Endothelial cell of umbilical vein (primary cell): ENCODE measurements around the gene CTNND2. TPM values are rescaled to one million over a fixed set of nuclear protein-coding genes. Genes with fewer than 3 reads are reported as not detected.

Source experiments
- BruUV-seq: library from RNA; stranded (reverse); fragments of 400-500 nt; replicated peaks from 2 replicates; lab custom pipeline; 2021; lab: Mats Ljungman, UMichigan
- CTCF ChIA-PET: fragments of 300-600, 350-600 bp; sonication (Branson Sonifier 250); formaldehyde crosslinking; loops from one replicate; lab custom pipeline; 2021; ENCODE audit warnings: antibody characterized with exemption, inconsistent platforms; lab: Charles Lee
- POLR2A ChIA-PET: fragments of 300-600, 350-600 bp; sonication (Branson Sonifier 250); formaldehyde crosslinking; loops from one replicate; lab custom pipeline; 2021; ENCODE audit warnings: antibody characterized with exemption, inconsistent platforms; lab: Charles Lee
- DNase-seq: peaks from one replicate; pipeline ENCODE4 v3.0.0-alpha.2; 2011; ENCODE audit warnings: low read depth, low spot score
- FAIRE-seq: peaks from 2 replicates; lab custom pipeline; 2011; peaks lifted over from hg19 to GRCh38; lab: Jason Lieb, UNC
- H2AFZ ChIP-seq: 2 replicates; pipeline ENCODE4 v1.6.0; 2012; ENCODE audit warnings: low read depth, low read length, control low read depth, inconsistent platforms
- H3K27ac ChIP-seq: 2 replicates; pipeline ENCODE4 v1.5.1; 2011; ENCODE audit warnings: low read depth, mild to moderate bottlenecking, control low read depth, low read length, moderate library complexity; ENCODE audit not compliant: insufficient read depth
- H3K27me3 ChIP-seq, 2 experiments: 2 replicates each; pipeline versions ENCODE4 v1.6.0 to v1.6.1; 2011; ENCODE audit warnings: low read length in 2 of 2, mixed read lengths in 1 of 2; ENCODE audit not compliant: control insufficient read depth in 2 of 2, insufficient read depth in 2 of 2
- H3K36me3 ChIP-seq, 2 experiments: 2 replicates in 1 of 2; 3 replicates in 1 of 2; pipeline ENCODE4 v1.5.1; 2011; ENCODE audit warnings: low read length in 2 of 2, mild to moderate bottlenecking in 1 of 2, moderate library complexity in 1 of 2; ENCODE audit not compliant: control insufficient read depth in 2 of 2, insufficient read depth in 2 of 2; ENCODE audit errors: extremely low read depth in 1 of 2
- H3K4me1 ChIP-seq: 3 replicates; pipeline ENCODE4 v1.5.1; 2011; ENCODE audit warnings: mild to moderate bottlenecking, low read length; ENCODE audit not compliant: control insufficient read depth, insufficient read depth; ENCODE audit errors: extremely low read depth
- H3K4me2 ChIP-seq: 2 replicates; pipeline ENCODE4 v1.6.1; 2011; ENCODE audit warnings: low read length, control low read depth, mixed read lengths; ENCODE audit not compliant: insufficient read depth
- H3K4me3 ChIP-seq, 3 experiments: fragments of 200-600 bp in 1 of 3; sonication (generic), shearing (Covaris generic) in 1 of 3; replicated peaks in 1 of 3; 2 replicates each; pipeline ENCODE4 v1.5.1; 2011 to 2016; ENCODE audit warnings: control low read depth in 3 of 3, low read length in 3 of 3, mild to moderate bottlenecking in 2 of 3, inconsistent platforms in 1 of 3, low read depth in 1 of 3, moderate library complexity in 1 of 3; ENCODE audit not compliant: insufficient read depth in 1 of 3
- H3K79me2 ChIP-seq: 2 replicates; pipeline ENCODE4 v1.6.0; 2012; ENCODE audit warnings: low read length, inconsistent platforms; ENCODE audit not compliant: control insufficient read depth, insufficient read depth
- H3K9ac ChIP-seq: replicated peaks from 2 replicates; pipeline ENCODE3; 2011; ENCODE audit warnings: low read length, control low read depth; ENCODE audit not compliant: insufficient read depth; ENCODE audit errors: extremely low read depth
- H3K9me1 ChIP-seq: replicated peaks from 3 replicates; pipeline ENCODE4 v1.6.0; 2011; ENCODE audit warnings: mild to moderate bottlenecking, low read length; ENCODE audit not compliant: control insufficient read depth, insufficient read depth; ENCODE audit errors: extremely low read depth
- H3K9me3 ChIP-seq: replicated peaks from 2 replicates; pipeline ENCODE4 v1.5.1; 2012; ENCODE audit warnings: low read length, inconsistent platforms; ENCODE audit not compliant: control insufficient read depth, insufficient read depth
- H4K20me1 ChIP-seq: replicated peaks from 2 replicates; pipeline ENCODE3; 2011; ENCODE audit warnings: mild to moderate bottlenecking, low read length; ENCODE audit not compliant: control insufficient read depth, insufficient read depth; ENCODE audit errors: extremely low read depth
- FOS ChIP-seq: IDR thresholded peaks from 2 replicates; pipeline ENCODE4 v1.6.1; 2011; ENCODE audit warnings: mild to moderate bottlenecking, low read length, moderate library complexity, borderline replicate concordance; ENCODE audit not compliant: insufficient read depth
- JUN ChIP-seq: IDR thresholded peaks from 2 replicates; pipeline ENCODE4 v1.6.1; 2011; ENCODE audit warnings: borderline replicate concordance, low read depth; ENCODE audit not compliant: insufficient read length, insufficient read depth
- MYC ChIP-seq: IDR thresholded peaks from one replicate; pipeline ENCODE4 v1.6.1; 2011; ENCODE audit warnings: mild to moderate bottlenecking, low read depth, low read length
- POLR2A ChIP-seq: IDR thresholded peaks from 2 replicates; pipeline ENCODE4 v1.6.1; 2012; ENCODE audit warnings: low read depth, mild to moderate bottlenecking, control low read depth, low read length
- dilution Hi-C: fragments of 300-500 bp; cut with MboI; formaldehyde crosslinking; loops from one replicate; pipeline ENCODE4 v1.15.0; 2019; ENCODE audit warnings: low sequenced_read_pairs; ENCODE audit not compliant: extremely low pct_ligation_motif_present
- intact Hi-C: fragments of 100-400 bp; cut with micrococcal nuclease; formaldehyde crosslinking; loops from one replicate; pipeline ENCODE4 v1.10.0; 2022
- polyA plus RNA-seq, 4 experiments: library from polyadenylated mRNA; depleted of rRNA in 3 of 4; stranded (reverse) in 3 of 4; unstranded in 1 of 4; fragments of >200 nt; gene quantifications; 2 replicates each; pipeline versions ENCODE4 v1.2.1 to v1.2.3, GENCODE V29; 2011 to 2012; ENCODE audit warnings: missing spikeins in 1 of 4
- total RNA-seq: library from RNA; stranded (reverse); gene quantifications from 2 replicates; pipeline ENCODE4 v1.2.3, GENCODE V29; 2021
- TF ChIP-seq, protein P1 (sequence below), 2 donors: IDR thresholded peaks; 1 replicate in 1 of 2; 2 replicates in 1 of 2; pipeline ENCODE4 v1.5.1; 2011; ENCODE audit warnings: low read length in 2 of 2, mild to moderate bottlenecking in 2 of 2, moderate library complexity in 2 of 2, control low read depth in 1 of 2, inconsistent platforms in 1 of 2, low read depth in 1 of 2; ENCODE audit not compliant: insufficient read depth in 1 of 2; ENCODE audit errors: extremely low read depth in 1 of 2

Gene CTNND2
- total and polyA plus RNA-seq, 2 donors (not counting 3 experiments of a cell fraction or from before 2014, with no cell fraction given): not detected

DNA sequence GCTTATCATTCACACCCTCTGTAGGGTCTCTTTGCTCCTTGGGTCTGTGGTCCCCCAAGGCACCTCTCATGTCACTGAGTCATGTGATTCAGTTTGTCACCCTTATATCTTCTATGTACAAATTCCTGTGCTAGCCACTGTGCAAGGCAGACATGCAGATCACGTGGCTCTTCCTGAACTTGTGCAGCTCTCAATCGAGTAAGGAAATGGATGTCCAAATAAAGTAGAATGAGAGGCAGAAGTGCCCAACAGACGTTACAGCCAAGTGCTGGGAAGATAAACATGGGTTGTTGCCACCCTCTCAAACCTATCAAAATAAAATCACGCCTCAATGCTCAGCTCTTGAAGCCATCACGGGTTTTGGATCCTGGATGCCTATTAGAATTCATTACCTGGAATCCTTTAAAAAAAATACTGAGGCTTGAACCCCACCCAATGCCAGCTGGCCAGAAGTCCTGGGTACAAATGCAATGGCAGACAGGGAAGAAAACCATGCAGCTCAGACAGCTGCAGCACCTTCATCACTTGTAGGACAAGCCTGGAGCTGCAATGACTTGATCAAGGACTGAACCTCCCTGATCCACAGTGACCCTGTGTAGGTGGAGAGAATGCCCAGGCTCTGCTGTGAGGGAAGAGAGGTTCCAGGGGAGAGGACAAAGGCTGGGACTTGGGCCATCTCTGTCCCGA, 914.5 kb downstream of the CTNND2 start:
- dilution Hi-C loops: no loop called here
- H2AFZ ChIP-seq: no peak overlapping the region
- DNase-seq (no peak), FAIRE-seq (no peak)
- H3K36me3 ChIP-seq: no peaks in the 10 kb centered on the region
- intact Hi-C loops: loop anchor here (5.0 kb wide), 1 partner anchor 292 kb away; no protein-coding TSS in a partner anchor
- no peak overlapping the region for H3K9ac ChIP-seq
- ChIA-PET POLR2A (no interaction called here), CTCF (no interaction called here)
- no peaks in the 10 kb centered on the region for H4K20me1 ChIP-seq
- no peaks in the 10 kb centered on the region for H3K9me1 ChIP-seq
- no peak for TF ChIP-seq FOS
- BruUV-seq: no TSS peak
- H3K79me2 ChIP-seq: no peaks in the 10 kb centered on the region
- H3K27ac ChIP-seq: no peak overlapping the region
- H3K4me3 ChIP-seq: no peak overlapping the region
- H3K4me2 ChIP-seq: no peak overlapping the region
- H3K4me1 ChIP-seq: no peaks in the 10 kb centered on the region
- H3K9me3 ChIP-seq: no peaks in the 10 kb centered on the region
- no peaks in the 10 kb centered on the region for H3K27me3 ChIP-seq

DNA sequence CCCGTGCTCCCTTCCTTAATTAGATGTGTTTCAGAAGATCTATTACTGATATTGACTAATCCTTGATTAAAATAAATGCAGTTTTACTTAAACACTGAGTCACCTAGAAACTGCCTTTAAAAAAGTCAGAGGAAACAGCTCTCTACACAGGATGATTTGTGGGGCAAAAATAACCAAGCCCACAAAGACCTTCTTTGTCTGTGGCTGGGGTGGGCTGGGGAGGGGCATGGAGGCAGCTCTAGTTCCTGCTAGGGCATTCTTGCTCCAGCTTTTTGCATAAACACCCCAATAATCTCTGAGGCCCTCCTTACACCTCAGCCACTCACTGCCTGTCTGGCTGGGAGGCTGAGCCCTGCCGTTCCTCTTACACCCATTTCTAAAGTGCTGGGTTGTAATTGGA, 915.6 kb downstream of the CTNND2 start:
- Histone ChIP-seq H2AFZ (no peak overlapping the region), H3K9me1 (no peaks in the 10 kb centered on the region), H3K36me3 (no peaks in the 10 kb centered on the region), H3K4me2 (no peak overlapping the region), H3K79me2 (no peaks in the 10 kb centered on the region), H3K9me3 (no peaks in the 10 kb centered on the region), H3K4me1 (no peaks in the 10 kb centered on the region), H3K9ac (no peak overlapping the region), H3K27ac (no peak overlapping the region), H3K27me3 (no peaks in the 10 kb centered on the region), H3K4me3 (no peak overlapping the region), H4K20me1 (no peaks in the 10 kb centered on the region)
- no peak for TF ChIP-seq JUN
- TF ChIP-seq, protein P1, sequence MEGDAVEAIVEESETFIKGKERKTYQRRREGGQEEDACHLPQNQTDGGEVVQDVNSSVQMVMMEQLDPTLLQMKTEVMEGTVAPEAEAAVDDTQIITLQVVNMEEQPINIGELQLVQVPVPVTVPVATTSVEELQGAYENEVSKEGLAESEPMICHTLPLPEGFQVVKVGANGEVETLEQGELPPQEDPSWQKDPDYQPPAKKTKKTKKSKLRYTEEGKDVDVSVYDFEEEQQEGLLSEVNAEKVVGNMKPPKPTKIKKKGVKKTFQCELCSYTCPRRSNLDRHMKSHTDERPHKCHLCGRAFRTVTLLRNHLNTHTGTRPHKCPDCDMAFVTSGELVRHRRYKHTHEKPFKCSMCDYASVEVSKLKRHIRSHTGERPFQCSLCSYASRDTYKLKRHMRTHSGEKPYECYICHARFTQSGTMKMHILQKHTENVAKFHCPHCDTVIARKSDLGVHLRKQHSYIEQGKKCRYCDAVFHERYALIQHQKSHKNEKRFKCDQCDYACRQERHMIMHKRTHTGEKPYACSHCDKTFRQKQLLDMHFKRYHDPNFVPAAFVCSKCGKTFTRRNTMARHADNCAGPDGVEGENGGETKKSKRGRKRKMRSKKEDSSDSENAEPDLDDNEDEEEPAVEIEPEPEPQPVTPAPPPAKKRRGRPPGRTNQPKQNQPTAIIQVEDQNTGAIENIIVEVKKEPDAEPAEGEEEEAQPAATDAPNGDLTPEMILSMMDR (IDR thresholded peaks at IDR 0.05; ENCODE audit: extremely low read depth in 1 of 2, insufficient read depth in 1 of 2, low read depth in 1 of 2, low read length in 2 of 2): no peak
- TF ChIP-seq POLR2A: no peak
- TF ChIP-seq MYC: no peak
- ChIA-PET CTCF (interaction anchor here (0.6 to 1.5 kb wide), 4 partner anchors 11 to 1035 kb away, joined by 3 to 5 read pairs (median 4); no protein-coding TSS in a partner anchor), POLR2A (no interaction called here)
- no peak for FAIRE-seq
- no TSS peak for BruUV-seq
- dilution Hi-C loops: no loop called here
- intact Hi-C loops: loop anchor here (5.0 kb wide), 1 partner anchor 291 kb away; no protein-coding TSS in a partner anchor
- DNase-seq: no peak
